Measurements from ENCODE around the gene BCL3.

The BCL3 gene

GRCh38 chr19:44744871-44745332 is 3.6 kb upstream of the BCL3 start:
- DNase-seq: no peak

DNA sequence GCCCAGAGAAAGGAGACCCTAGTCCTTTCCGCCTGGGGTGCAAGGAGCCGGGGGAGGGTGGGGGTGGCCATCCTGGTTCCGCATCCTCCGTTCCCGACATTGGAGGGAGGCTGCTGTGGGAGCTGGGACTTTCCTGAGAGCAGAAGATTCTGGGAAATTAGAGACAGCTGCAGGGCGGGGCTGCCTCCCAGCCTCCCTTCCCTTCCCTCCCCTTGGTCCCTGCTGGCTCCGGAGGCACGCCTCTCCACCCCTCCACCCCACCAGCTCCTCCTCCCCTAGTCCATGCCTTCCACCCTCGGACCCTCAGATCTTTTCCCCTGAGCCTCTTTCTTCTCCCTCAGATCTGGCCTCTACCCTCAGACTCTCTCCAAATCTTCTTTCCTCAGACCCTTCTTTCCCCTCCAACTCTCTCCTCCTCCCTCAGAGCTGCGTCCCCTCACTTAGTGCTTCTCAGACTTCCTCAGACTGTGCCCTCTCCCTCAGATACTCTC is 3.1 kb upstream of the BCL3 start:
- no peak for DNase-seq

GRCh38 chr19:44745887-44746600 is 2.5 kb upstream of the BCL3 start:
- DNase-seq: no peak

GRCh38 chr19:44746616-44746945 is 1.9 kb upstream of the BCL3 start:
- no peak for DNase-seq

DNA sequence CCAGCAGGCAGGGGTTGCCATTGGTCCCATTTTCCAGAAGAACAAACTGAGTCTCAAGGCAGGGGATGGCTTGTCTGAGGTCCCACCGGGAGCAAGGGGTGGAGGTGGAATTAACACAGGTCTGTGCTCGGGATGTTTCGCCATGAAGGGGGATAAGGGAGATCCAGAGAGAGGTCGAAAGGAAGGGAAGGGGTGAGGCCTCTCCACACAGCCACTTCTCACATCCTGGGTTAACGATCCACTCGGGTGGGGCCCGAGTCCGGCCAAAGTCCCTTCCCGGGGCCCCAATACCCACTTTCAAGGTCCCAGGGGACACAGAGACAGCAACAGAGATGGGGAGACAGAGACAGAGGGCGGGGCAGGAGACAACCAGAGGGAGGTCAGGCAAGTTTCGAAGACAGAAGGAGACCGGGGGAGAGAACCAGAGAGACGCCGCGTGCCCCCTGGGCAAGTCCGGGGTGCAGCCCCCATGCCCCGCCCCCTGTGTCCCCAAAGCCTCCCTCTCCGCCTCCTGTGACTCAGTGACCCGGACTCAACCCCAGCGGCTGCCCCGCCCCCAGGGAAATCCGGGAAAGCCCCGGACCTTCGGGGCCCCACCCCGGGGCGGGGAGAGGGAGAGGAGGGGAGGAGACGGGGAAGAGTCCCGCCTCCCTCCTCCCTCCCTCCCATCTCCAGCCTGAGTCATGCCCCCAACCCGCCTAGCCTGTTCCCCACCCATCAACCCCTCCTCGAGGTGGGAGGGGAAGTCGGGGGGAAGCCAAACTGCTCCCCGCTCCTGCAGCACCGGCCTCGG is 1.4 kb upstream of the BCL3 start:
- peak; percentile 96 for DNase-seq

GRCh38 chr19:44747739-44748425 is 626 bp upstream of the BCL3 start:
- no peak for DNase-seq

GRCh38 chr19:44749292-44749691 is 784 bp downstream of the BCL3 start:
- DNase-seq: no peak

DNA sequence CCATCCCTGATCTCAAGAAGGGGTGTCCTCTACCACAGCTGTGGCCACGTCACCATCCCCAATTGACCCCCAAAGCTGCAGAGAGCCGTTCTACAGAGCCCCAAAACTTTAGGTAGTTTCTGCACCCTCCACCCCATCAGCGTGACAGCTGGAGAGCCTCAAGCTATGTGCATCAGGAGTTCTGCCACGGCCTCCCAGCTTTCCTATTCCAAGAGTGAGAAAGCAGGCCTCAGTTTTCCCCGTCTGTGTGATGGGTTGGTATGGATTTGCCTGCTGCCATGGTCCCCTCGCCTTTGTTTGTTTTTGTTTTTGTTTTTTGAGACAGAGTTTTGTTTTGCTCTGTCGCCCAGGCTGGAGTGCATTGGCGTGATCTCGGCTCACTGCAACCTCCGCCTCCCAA is 1.5 kb downstream of the BCL3 start:
- DNase-seq: no peak

- no peak for DNase-seq
These were observed 3.8 kb downstream of the BCL3 start for GRCh38 chr19:44752123-44752815.

DNA sequence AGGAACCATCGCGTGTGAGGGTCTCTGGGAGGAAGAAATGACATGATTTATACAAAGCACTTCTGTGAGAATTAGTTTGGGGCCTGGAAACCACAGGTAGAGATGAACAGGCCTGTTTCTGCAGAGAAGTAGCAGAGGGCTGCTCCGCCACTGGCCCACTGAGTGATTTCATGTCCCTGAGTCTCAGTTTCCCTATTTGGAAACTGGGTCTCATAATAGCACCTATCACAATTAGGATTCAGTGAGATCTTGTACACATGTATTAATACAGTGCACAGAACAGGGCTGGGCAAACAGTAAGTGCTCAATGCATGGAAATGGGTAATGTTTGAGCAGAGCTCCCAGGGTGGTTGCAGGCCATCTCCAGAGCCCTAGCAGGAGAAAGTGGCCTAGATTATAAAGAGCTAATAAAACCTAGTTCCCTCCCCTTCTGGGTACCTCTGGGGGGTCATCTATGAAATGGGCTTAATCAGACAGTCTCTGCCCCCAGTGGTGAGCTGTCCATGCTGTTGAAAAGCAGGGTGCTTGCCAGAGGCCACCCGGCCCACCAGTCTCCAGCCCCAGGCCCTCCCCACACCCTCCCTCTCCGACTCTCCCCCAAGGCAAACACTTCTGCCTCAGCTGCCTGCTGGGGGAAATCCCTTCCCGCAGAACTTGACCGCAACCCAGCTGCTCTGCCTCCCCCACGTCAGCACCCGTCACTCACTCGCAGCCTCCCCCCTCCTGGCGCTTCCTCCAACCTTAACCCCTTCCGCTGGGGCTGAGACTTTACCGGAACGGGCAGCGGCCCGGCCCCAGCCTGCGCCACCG is 4.5 kb downstream of the BCL3 start:
- DNase-seq: peak; percentile 96

DNA sequence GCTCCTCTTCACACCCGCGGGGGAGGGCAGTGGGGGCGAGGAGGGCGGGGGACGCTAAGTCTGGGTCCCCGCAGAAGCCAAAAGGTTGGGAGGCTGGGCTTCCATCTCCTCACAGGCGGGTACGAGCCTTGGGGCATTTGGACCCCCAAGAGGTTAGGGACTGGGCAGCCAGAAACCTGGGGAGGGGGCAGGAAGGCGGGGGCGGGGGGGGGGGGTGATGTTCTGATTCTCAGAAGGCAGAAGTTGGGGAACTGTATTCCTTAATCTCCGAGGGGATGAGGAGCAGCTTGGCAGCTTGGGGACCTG is 5.1 kb downstream of the BCL3 start:
- DNase-seq: no peak

DNA sequence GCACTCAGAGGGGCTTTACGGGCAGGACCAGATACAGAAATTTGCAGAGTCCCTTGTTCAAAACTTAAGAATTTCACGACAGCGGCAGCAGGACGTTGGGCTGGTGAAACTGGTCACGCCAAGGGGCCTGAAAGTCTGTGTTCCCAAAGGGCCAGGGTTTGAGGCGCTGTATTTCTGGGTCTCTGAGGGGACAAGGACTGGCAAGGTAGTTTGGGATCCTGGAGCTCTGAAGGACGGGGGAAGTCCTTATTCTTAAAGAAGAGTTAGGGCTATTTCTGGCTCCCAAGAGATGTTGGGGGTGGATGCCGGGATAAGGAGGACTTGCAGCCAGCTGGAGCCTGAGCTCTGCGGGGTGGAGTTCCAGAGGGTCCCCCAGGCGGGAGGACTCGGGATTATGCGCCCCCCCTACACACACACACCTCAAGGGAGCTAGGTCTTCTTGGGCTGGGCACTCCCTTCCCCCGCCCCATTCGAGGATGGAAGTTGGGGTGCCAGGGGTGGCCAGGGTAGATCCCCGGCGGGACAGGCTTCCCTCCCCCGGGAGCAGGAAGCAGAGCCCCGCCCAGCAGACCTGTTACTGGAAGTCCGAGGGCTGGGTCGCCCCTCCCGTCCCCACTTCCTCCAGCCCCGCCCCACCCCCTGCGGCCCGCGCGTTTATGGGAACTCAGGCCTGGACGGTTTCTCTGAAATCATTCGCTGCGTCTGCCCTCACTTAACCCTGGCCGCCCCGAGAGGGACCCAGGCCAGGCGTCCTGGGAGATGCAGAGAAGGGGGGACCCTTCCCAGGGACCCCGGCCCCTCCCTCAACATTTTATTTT is 5.6 kb downstream of the BCL3 start:
- DNase-seq: peak; percentile 75

DNA sequence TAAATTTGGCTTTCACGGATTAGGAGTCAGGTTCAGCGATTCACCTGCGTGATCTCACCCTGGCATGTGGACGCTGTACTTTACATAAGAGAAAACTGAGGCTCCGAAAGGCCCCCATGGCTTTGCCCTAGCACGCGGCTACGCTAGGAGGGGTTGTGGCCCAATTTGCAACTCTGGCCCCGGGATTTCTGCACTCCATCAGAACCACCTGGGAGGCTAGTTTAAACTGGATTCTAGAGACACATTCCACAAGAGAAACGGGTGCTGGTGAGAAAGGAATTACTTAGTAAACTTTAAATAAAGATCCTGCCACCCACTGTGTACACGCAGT is 6.2 kb downstream of the BCL3 start:
- DNase-seq: no peak

DNA sequence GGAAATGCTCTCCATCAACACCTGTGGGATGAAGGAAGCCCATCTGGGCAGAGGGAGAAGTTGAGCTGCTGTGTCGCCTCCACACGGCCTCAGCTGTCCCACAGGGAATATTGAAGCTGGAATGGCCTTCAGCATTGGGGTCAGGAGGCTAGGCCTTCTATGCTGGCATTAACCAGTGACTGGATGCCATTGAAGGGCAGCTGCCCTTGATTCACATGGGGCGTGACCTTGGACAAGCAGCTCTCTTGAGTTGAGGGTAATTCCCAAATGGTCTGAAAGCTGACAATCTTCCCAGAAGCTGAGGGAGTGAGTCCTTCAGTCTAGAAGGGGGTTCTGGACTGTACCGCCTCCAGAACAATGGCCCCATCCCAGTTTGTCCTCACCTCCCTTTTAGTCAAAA is 6.7 kb downstream of the BCL3 start:
- no peak for DNase-seq

GRCh38 chr19:44756089-44756562 is 7.6 kb downstream of the BCL3 start:
- DNase-seq: no peak

GRCh38 chr19:44757057-44757734 is 8.7 kb downstream of the BCL3 start:
- DNase-seq: no peak

DNA sequence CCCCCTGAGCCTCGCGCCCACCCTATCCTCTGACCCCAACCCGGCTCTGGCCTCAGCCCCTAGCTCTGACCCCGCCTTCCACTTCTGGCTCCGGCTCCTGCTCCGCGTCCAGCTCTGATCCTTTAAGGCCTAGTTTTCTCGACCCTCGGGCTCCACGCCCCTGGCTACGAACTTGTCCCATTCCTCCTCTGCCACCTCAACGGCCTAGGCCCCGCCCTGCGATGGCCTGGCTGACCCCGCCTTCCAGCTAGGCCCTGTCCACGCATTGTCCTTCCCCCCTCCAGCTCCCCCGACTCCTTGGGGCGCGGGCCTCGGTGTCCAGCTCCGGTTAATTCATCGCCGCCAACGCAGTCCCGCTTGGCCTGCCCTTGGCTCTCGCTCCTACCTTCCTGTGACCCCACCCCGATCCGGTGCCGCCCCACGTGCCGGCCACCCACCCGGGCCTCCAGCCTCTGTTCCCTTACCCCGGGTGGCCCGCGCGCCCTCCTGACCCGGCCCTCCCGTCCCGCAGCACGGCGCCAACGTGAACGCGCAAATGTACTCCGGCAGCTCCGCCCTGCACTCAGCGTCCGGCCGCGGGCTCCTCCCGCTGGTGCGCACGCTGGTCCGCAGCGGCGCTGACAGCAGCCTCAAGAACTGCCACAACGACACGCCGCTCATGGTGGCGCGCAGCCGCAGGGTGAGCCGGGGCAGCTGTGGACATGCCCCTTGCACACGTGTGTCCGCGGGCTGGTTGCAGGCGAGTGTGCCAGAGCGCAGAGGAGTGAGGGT is 9.4 kb downstream of the BCL3 start:
- no peak for DNase-seq

DNA sequence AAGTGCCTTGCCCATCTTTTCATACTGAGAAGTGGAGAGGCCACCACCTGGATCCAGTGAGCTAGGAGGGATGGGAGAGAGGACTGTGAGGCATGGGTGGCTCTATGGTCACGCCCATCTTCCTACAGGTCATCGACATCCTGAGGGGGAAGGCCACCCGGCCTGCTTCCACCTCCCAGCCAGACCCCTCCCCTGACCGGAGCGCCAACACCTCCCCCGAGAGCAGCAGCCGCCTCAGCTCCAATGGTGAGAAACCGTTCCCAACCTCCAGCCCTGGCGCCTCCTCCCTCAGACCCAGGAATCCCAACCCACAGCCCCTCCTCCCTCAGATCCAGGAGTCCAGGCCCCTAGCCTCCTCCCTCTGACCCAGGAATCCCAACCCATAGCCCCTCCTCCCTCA is 10.1 kb downstream of the BCL3 start:
- DNase-seq: no peak

- no peak for DNase-seq
These were observed 10.7 kb downstream of the BCL3 start for GRCh38 chr19:44759083-44759804.
